Measurements from ENCODE around the gene SUSD5. TPM values are rescaled to one million over a fixed set of nuclear protein-coding genes. Genes with fewer than 3 reads are reported as not detected.

Gene SUSD5
- total and polyA plus RNA-seq, 2 of the 13 experiments (the other 11 are each of a cell fraction or from before 2014, with no cell fraction given): not detected

DNA sequence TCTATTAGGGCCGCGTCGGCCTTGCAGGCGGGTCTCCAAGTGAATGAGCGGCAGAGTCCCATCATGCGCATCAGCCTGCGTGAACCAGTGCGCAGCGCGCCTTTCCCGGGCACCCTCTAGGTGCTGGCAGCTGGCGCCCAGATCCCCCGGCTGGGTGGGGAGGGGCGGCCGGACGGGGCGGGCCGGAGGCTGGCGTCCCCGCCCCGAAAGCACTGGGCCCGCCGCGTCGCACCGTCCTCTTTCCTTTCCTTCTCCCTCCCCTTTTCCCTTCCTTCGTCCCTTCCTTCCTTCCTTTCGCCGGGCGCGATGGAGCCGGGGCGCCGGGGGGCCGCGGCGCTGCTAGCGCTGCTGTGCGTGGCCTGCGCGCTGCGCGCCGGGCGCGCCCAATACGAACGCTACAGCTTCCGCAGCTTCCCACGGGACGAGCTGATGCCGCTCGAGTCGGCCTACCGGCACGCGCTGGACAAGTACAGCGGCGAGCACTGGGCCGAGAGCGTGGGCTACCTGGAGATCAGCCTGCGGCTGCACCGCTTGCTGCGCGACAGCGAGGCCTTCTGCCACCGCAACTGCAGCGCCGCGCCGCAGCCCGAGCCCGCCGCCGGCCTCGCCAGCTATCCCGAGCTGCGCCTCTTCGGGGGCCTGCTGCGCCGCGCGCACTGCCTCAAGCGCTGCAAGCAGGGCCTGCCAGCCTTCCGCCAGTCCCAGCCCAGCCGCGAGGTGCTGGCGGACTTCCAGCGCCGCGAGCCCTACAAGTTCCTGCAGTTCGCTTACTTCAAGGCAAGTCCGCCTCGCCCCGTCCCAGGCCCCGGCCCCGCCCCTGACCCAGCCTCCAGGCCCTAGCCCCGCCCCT is 104.6 kb downstream of the SUSD5 start, which contains the start of gene CRTAP (continued):
- no peak for TF ChIP-seq RBM39 (IDR thresholded peaks at IDR 0.05; ENCODE audit: low read depth, low read length, poor library complexity, severe bottlenecking)
- peak; percentile 86; the same call in 1 of the 2 replicates for TF ChIP-seq ZNF563 (CRISPR knock-in tag; IDR thresholded peaks at IDR 0.05)
- peak; percentile 10; the same call in 1 of the 2 replicates for TF ChIP-seq ZNF350 (CRISPR knock-in tag; IDR thresholded peaks at IDR 0.05; ENCODE audit: borderline replicate concordance, low read depth)
- TF ChIP-seq, protein P1, sequence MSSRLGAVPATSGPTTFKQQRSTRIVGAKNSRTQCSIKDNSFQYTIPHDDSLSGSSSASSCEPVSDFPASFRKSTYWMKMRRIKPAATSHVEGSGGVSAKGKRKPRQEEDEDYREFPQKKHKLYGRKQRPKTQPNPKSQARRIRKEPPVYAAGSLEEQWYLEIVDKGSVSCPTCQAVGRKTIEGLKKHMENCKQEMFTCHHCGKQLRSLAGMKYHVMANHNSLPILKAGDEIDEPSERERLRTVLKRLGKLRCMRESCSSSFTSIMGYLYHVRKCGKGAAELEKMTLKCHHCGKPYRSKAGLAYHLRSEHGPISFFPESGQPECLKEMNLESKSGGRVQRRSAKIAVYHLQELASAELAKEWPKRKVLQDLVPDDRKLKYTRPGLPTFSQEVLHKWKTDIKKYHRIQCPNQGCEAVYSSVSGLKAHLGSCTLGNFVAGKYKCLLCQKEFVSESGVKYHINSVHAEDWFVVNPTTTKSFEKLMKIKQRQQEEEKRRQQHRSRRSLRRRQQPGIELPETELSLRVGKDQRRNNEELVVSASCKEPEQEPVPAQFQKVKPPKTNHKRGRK (CRISPR knock-in tag; IDR thresholded peaks at IDR 0.05): no peak
- TF ChIP-seq, protein P2, sequence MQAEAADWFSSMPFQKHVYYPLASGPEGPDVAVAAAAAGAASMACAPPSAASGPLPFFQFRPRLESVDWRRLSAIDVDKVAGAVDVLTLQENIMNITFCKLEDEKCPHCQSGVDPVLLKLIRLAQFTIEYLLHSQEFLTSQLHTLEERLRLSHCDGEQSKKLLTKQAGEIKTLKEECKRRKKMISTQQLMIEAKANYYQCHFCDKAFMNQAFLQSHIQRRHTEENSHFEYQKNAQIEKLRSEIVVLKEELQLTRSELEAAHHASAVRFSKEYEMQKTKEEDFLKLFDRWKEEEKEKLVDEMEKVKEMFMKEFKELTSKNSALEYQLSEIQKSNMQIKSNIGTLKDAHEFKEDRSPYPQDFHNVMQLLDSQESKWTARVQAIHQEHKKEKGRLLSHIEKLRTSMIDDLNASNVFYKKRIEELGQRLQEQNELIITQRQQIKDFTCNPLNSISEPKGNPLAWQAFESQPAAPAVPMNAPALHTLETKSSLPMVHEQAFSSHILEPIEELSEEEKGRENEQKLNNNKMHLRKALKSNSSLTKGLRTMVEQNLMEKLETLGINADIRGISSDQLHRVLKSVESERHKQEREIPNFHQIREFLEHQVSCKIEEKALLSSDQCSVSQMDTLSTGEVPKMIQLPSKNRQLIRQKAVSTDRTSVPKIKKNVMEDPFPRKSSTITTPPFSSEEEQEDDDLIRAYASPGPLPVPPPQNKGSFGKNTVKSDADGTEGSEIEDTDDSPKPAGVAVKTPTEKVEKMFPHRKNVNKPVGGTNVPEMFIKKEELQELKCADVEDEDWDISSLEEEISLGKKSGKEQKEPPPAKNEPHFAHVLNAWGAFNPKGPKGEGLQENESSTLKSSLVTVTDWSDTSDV (CRISPR knock-in tag; IDR thresholded peaks at IDR 0.05): 0 out of 2 replicates have a peak, but pooled peaks have one; percentile 67
- TF ChIP-seq ZNF83 (CRISPR knock-in tag; IDR thresholded peaks at IDR 0.05; ENCODE audit: borderline replicate concordance): no peak
- TF ChIP-seq, protein P3, sequence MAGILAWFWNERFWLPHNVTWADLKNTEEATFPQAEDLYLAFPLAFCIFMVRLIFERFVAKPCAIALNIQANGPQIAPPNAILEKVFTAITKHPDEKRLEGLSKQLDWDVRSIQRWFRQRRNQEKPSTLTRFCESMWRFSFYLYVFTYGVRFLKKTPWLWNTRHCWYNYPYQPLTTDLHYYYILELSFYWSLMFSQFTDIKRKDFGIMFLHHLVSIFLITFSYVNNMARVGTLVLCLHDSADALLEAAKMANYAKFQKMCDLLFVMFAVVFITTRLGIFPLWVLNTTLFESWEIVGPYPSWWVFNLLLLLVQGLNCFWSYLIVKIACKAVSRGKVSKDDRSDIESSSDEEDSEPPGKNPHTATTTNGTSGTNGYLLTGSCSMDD (CRISPR knock-in tag; IDR thresholded peaks at IDR 0.05): no peak
- peak; percentile 97 for TF ChIP-seq ZFY (CRISPR knock-in tag; IDR thresholded peaks at IDR 0.05)
- no peak for TF ChIP-seq ZEB1 (IDR thresholded peaks at IDR 0.05; ENCODE audit: insufficient replicate concordance, low read depth)
- TF ChIP-seq, protein P4, sequence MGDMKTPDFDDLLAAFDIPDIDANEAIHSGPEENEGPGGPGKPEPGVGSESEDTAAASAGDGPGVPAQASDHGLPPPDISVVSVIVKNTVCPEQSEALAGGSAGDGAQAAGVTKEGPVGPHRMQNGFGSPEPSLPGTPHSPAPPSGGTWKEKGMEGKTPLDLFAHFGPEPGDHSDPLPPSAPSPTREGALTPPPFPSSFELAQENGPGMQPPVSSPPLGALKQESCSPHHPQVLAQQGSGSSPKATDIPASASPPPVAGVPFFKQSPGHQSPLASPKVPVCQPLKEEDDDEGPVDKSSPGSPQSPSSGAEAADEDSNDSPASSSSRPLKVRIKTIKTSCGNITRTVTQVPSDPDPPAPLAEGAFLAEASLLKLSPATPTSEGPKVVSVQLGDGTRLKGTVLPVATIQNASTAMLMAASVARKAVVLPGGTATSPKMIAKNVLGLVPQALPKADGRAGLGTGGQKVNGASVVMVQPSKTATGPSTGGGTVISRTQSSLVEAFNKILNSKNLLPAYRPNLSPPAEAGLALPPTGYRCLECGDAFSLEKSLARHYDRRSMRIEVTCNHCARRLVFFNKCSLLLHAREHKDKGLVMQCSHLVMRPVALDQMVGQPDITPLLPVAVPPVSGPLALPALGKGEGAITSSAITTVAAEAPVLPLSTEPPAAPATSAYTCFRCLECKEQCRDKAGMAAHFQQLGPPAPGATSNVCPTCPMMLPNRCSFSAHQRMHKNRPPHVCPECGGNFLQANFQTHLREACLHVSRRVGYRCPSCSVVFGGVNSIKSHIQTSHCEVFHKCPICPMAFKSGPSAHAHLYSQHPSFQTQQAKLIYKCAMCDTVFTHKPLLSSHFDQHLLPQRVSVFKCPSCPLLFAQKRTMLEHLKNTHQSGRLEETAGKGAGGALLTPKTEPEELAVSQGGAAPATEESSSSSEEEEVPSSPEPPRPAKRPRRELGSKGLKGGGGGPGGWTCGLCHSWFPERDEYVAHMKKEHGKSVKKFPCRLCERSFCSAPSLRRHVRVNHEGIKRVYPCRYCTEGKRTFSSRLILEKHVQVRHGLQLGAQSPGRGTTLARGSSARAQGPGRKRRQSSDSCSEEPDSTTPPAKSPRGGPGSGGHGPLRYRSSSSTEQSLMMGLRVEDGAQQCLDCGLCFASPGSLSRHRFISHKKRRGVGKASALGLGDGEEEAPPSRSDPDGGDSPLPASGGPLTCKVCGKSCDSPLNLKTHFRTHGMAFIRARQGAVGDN (CRISPR knock-in tag; IDR thresholded peaks at IDR 0.05): peak; percentile 94
- no peak for TF ChIP-seq ZNF703 (CRISPR knock-in tag; IDR thresholded peaks at IDR 0.05; ENCODE audit: borderline replicate concordance)
- TF ChIP-seq ASH2L (IDR thresholded peaks at IDR 0.05; ENCODE audit: insufficient read length, low read depth, low read length): peak; percentile 76
- TF ChIP-seq THAP11 (CRISPR knock-in tag; IDR thresholded peaks at IDR 0.05): peak; percentile 55
